Kidney (tissue), 14 donors: Measurements from ENCODE around the gene SIRPA. TPM values are rescaled to one million over a fixed set of nuclear protein-coding genes. Genes with fewer than 3 reads are reported as not detected.

ENCODE experiments used
- DNase-seq, 5 donors: peaks; one replicate each; pipeline ENCODE4 v3.0.0-alpha.2; 2013 to 2020
- FAIRE-seq: peaks from 2 replicates; lab custom pipeline; 2012; peaks lifted over from hg19 to GRCh38; lab: Jason Lieb, UNC
- H3K27ac ChIP-seq, 2 donors: one replicate each; pipeline ENCODE4 v1.7.0; 2013; ENCODE audit warnings: low read depth in 2 of 2, low read length in 2 of 2, inconsistent platforms in 1 of 2
- H3K27me3 ChIP-seq: one replicate; pipeline ENCODE4 v1.7.1; 2013; ENCODE audit warnings: low read length, inconsistent platforms; ENCODE audit not compliant: control insufficient read depth, insufficient read depth
- H3K36me3 ChIP-seq, 3 donors: one replicate each; pipeline versions ENCODE4 v1.7.0 to v1.7.1; 2013; ENCODE audit warnings: low read length in 3 of 3, control low read depth in 1 of 3, inconsistent platforms in 1 of 3; ENCODE audit not compliant: insufficient read depth in 3 of 3, control insufficient read depth in 2 of 3
- H3K4me1 ChIP-seq, 3 donors: one replicate each; pipeline versions ENCODE4 v1.7.0 to v1.7.1; 2013; ENCODE audit warnings: low read length in 3 of 3, inconsistent platforms in 1 of 3, low read depth in 1 of 3; ENCODE audit not compliant: control insufficient read depth in 2 of 3, insufficient read depth in 2 of 3
- H3K4me3 ChIP-seq, 3 donors: one replicate each; pipeline versions ENCODE4 v1.7.0 to v1.8.1; 2013; ENCODE audit warnings: low read length in 3 of 3, control low read depth in 1 of 3, inconsistent platforms in 1 of 3
- H3K9ac ChIP-seq, 3 donors: one replicate each; pipeline versions ENCODE4 v1.7.0 to v1.7.1; 2013; ENCODE audit warnings: low read length in 3 of 3, control low read depth in 1 of 3, inconsistent platforms in 1 of 3
- H3K9me3 ChIP-seq, 3 donors: one replicate each; pipeline versions ENCODE4 v1.7.0 to v1.7.1; 2013; ENCODE audit warnings: low read length in 3 of 3, control low read depth in 1 of 3, inconsistent platforms in 1 of 3; ENCODE audit not compliant: control insufficient read depth in 2 of 3, insufficient read depth in 1 of 3
- intact Hi-C: fragments of 100-400 bp; cut with DNase I; formaldehyde crosslinking; loops from one replicate; pipeline ENCODE4 v1.11.1; 2022
- polyA plus RNA-seq: library from polyadenylated mRNA; stranded (reverse); fragments of 350-450 nt; fragmentation: Illumina TruSeq; extraction: RNeasy Lipid Tissue Mini Kit (QIAGEN cat#74804); gene quantifications from one replicate; pipeline ENCODE4 v1.2.3, GENCODE V29; 2014; ENCODE audit warnings: low read depth, low replicate concordance; ENCODE audit not compliant: insufficient read depth
- total RNA-seq: library from RNA; stranded (reverse); fragmentation: NEBNext Ultra II Directional; extraction: Animal tissue kit (Norgen Biotek cat#: 25700); gene quantifications from one replicate; pipeline ENCODE4 v1.2.1, GENCODE V29; 2021
- TF ChIP-seq, protein P1 (sequence below): IDR thresholded peaks from 3 replicates; pipeline ENCODE4 v1.5.1; 2012; ENCODE audit warnings: mild to moderate bottlenecking, moderate library complexity, borderline replicate concordance; ENCODE audit not compliant: insufficient read depth; ENCODE audit errors: extremely low read depth
- donor health status: control.
- donor health status: control.
- donor health status: control.
- donor health status: control.
- donor health status: control.
- donor health status: DM: yes; HTN: yes; CAD: no.
- donor health status: Normal renal cell carcinoma (clear cell type).

Gene SIRPA
- total and polyA plus RNA-seq, 2 donors from 2014 or later: 24.7 to 46.6 TPM

DNA sequence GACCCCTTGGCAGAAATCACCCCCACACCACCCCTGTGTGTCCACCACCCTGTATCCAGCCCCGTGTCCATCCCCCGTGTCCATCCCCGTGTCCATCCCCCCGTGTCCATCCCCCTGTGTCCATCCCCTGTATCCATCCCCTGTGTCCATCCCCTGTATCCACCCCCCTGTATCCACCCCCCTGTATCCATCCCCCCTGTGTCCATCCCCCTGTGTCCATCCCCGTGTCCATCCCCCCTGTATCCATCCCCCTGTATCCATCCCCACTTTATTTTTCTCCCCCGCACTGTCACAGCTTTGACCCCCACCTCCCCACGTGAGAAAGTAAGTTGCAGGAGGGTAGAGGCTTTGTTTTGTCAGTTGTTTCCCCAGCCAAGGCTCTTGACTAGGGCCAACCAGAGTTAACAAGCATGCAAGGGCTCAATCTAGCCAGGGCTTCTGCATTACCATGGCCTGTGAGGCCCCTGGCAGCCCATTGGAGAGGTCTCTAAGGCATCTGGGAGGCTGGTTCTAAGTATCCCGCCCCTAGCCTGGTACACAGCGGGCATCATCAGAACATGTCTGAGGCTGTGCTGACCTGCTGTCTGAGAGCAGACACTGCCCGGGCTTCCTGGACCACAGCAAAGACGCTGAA, 18.1 kb upstream of the SIRPA start:
- H3K36me3 ChIP-seq: no peaks in the 10 kb centered on the region
- H3K9me3 ChIP-seq: no peaks in the 10 kb centered on the region
- intact Hi-C loops: no loop called here
- no peaks in the 10 kb centered on the region for H3K27me3 ChIP-seq
- H3K27ac ChIP-seq: no peak overlapping the region
- FAIRE-seq: no peak
- H3K9ac ChIP-seq: no peak overlapping the region
- TF ChIP-seq, protein P1, sequence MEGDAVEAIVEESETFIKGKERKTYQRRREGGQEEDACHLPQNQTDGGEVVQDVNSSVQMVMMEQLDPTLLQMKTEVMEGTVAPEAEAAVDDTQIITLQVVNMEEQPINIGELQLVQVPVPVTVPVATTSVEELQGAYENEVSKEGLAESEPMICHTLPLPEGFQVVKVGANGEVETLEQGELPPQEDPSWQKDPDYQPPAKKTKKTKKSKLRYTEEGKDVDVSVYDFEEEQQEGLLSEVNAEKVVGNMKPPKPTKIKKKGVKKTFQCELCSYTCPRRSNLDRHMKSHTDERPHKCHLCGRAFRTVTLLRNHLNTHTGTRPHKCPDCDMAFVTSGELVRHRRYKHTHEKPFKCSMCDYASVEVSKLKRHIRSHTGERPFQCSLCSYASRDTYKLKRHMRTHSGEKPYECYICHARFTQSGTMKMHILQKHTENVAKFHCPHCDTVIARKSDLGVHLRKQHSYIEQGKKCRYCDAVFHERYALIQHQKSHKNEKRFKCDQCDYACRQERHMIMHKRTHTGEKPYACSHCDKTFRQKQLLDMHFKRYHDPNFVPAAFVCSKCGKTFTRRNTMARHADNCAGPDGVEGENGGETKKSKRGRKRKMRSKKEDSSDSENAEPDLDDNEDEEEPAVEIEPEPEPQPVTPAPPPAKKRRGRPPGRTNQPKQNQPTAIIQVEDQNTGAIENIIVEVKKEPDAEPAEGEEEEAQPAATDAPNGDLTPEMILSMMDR: no peak
- H3K4me1 ChIP-seq: peaks cover 0 to 6% (median 4%) of the 10 kb centered on the region in 3 donors
- H3K4me3 ChIP-seq: no peak overlapping the region
- peak in 2 of 5 donors; percentile 27 to 58 for DNase-seq

DNA sequence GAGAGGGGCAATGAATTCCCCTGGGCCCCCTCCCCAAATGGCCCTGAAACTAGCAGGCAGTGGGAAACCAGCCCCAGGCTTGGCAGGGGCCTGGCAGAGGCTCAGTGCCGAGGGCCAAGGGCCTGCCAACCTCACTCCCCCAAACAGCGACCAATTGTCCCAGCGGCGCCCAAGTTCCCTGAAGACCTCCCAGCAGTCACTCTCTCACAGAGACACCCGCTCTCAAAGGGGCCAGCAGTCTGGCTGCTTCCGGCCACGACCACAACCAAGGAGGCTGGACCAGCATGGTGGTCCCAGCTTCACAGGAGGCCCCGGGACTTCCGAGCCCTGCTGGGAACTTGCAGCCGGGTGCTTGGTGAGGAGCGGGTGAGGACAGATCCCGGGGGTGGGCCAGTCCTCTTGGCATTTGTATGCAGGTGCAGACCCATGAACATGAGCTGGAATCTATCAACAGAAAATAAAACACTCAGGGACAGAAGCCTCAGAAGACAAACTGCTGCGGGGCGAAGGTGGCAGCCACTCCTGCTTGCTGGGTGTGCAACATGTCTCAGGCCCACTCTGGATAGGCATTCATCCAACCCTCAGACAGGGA, 17.5 kb upstream of the SIRPA start:
- H3K36me3 ChIP-seq: no peaks in the 10 kb centered on the region
- no peak overlapping the region for H3K4me3 ChIP-seq
- H3K27ac ChIP-seq: no peak overlapping the region
- peaks cover 0 to 6% (median 4%) of the 10 kb centered on the region in 3 donors for H3K4me1 ChIP-seq
- intact Hi-C loops: no loop called here
- FAIRE-seq (no peak), DNase-seq (peak in 1 of 5 donors; percentile 64)
- no peak overlapping the region for H3K9ac ChIP-seq
- no peaks in the 10 kb centered on the region for H3K27me3 ChIP-seq
- no peaks in the 10 kb centered on the region for H3K9me3 ChIP-seq
- TF ChIP-seq, protein P1: no peak

DNA sequence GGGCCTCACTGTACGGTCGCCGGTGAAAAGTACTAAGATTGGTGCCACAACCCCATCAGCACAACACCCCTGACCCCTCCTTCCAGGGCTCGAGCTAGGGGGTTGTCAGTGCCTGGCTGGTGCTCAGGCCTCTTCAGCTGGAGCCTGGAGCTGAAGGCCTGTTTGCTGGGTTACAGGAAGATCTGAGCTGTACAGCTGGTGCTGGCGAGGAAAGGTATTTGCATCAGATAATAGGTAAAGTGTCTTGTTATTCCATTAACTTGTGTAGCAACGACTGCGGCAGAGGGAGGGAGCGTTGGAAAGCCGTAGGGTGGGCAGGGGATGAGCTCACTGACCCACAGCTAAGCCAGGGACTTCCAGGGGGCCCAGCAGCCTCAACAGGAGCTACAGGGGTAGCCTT, 15.8 kb upstream of the SIRPA start:
- FAIRE-seq (no peak), DNase-seq (no peak)
- H3K27ac ChIP-seq: no peak overlapping the region
- H3K4me1 ChIP-seq: peaks cover 0 to 4% (median 4%) of the 10 kb centered on the region in 3 donors
- intact Hi-C loops: no loop called here
- no peak overlapping the region for H3K4me3 ChIP-seq
- no peaks in the 10 kb centered on the region for H3K9me3 ChIP-seq
- H3K36me3 ChIP-seq: no peaks in the 10 kb centered on the region
- H3K27me3 ChIP-seq: no peaks in the 10 kb centered on the region
- no peak overlapping the region for H3K9ac ChIP-seq
- TF ChIP-seq, protein P1: no peak
